OCI-LY7 (cell line): Measurements from ENCODE around the gene NGEF.

ENCODE experiments used
- CTCF ChIP-seq: fragments of 200-600 bp; sonication (generic); conservative IDR thresholded peaks from 2 replicates; pipeline ENCODE4 v1.5.1; 2014; ENCODE audit warnings: mild to moderate bottlenecking, antibody characterized with exemption, low read length, moderate library complexity, mixed read lengths
- EZH2phosphoT487 ChIP-seq: fragments of 200-600 bp; sonication (generic); IDR thresholded peaks from 2 replicates; pipeline ENCODE4 v1.6.1; 2018; ENCODE audit warnings: low read depth, borderline replicate concordance, mild to moderate bottlenecking, mixed run types, antibody characterized with exemption, low read length, moderate library complexity, mixed read lengths

- TF ChIP-seq CTCF (no peak), EZH2phosphoT487 (no peak)
Measured at GRCh38 chr2:232885264-232885961, 127.6 kb downstream of the NGEF start.
